GM18498 (cell line): ENCODE measurements around the gene RAB12.
"Not testable (repeated sequence)": the region's sequence is repeated elsewhere in the genome, so short reads cannot be mapped to it uniquely, and the experiment has no call there.

ENCODE experiments used
- ATAC-seq: cut with Tn5 transposase; IDR thresholded peaks from one replicate; pipeline ENCODE4 v1.9.1; 2021; ENCODE audit warnings: mild to moderate bottlenecking, moderate library complexity; ENCODE audit not compliant: unreplicated experiment

Gene RAB12

GRCh38 chr18:8610459-8610851 lies 1.2 kb downstream of the RAB12 start:
- no peak for ATAC-seq

- ATAC-seq = no peak
These were observed 2.8 kb downstream of the RAB12 start for GRCh38 chr18:8611916-8612576.

GRCh38 chr18:8614875-8615274 lies 5.6 kb downstream of the RAB12 start:
- no peak for ATAC-seq

GRCh38 chr18:8615397-8616027 lies 6.3 kb downstream of the RAB12 start:
- ATAC-seq = no peak

- no peak for ATAC-seq
These were observed 6.8 kb downstream of the RAB12 start for GRCh38 chr18:8616028-8616401.

- no peak for ATAC-seq
These were observed 8.7 kb downstream of the RAB12 start for GRCh38 chr18:8617907-8618306.

GRCh38 chr18:8619041-8619440 lies 9.8 kb downstream of the RAB12 start:
- ATAC-seq = no peak

- ATAC-seq = no peak
These were observed 10.8 kb downstream of the RAB12 start for GRCh38 chr18:8619835-8620577.

- ATAC-seq = no peak
These were observed 11.6 kb downstream of the RAB12 start for GRCh38 chr18:8620845-8621244.

GRCh38 chr18:8622625-8623024 lies 13.4 kb downstream of the RAB12 start:
- ATAC-seq = not testable (repeated sequence)

GRCh38 chr18:8623549-8624106 lies 14.4 kb downstream of the RAB12 start:
- ATAC-seq = peak; percentile 77

GRCh38 chr18:8625461-8626092 lies 16.3 kb downstream of the RAB12 start:
- no peak for ATAC-seq

- no peak for ATAC-seq
These were observed 17.3 kb downstream of the RAB12 start for GRCh38 chr18:8626414-8627106.

- ATAC-seq = no peak
These were observed 17.9 kb downstream of the RAB12 start for GRCh38 chr18:8627107-8627472.

GRCh38 chr18:8627540-8627939 lies 18.3 kb downstream of the RAB12 start:
- no peak for ATAC-seq

GRCh38 chr18:8629602-8630001 lies 20.4 kb downstream of the RAB12 start:
- no peak for ATAC-seq

- ATAC-seq = no peak
These were observed 21.3 kb downstream of the RAB12 start for GRCh38 chr18:8630546-8630945.

GRCh38 chr18:8631265-8631664 lies 22.0 kb downstream of the RAB12 start:
- no peak for ATAC-seq

GRCh38 chr18:8632386-8632785 lies 23.1 kb downstream of the RAB12 start:
- ATAC-seq = no peak

- ATAC-seq = no peak
These were observed 25.3 kb downstream of the RAB12 start for GRCh38 chr18:8634508-8634907.

GRCh38 chr18:8635087-8635486 lies 25.9 kb downstream of the RAB12 start:
- ATAC-seq = no peak
